Panc1 (cell line): Measurements from ENCODE around the gene EML6. TPM values are rescaled to one million over a fixed set of nuclear protein-coding genes. Genes with fewer than 3 reads are reported as not detected.

Source experiments
- ATAC-seq: fragments of 200-7000 bp; cut with Tn5 transposase; 2 replicates; pipeline ENCODE4 v1.9.1; 2020; ENCODE audit warnings: mild to moderate bottlenecking, moderate library complexity
- BruUV-seq: library from RNA; stranded (reverse); fragments of 400-500 nt; replicated peaks from 2 replicates; lab custom pipeline; 2021; lab: Mats Ljungman, UMichigan
- CTCF ChIA-PET: fragments of 300-600 bp; sonication (Branson Sonifier 250); formaldehyde crosslinking; loops from one replicate; lab custom pipeline; 2022; ENCODE audit warnings: antibody characterized with exemption; lab: Charles Lee
- POLR2A ChIA-PET: fragments of 300-600 bp; sonication (Branson Sonifier 250); formaldehyde crosslinking; loops from one replicate; lab custom pipeline; 2022; ENCODE audit warnings: antibody characterized with exemption; lab: Charles Lee
- DNase-seq: peaks from one replicate; pipeline ENCODE4 v3.0.0-alpha.2; 2010; ENCODE audit warnings: low read depth, low spot score
- H3K27ac ChIP-seq: 2 replicates; pipeline ENCODE4 v1.5.1; 2011; ENCODE audit warnings: mild to moderate bottlenecking, low read length, inconsistent platforms
- H3K27me3 ChIP-seq: fragments of 200-500 bp; sonication (Bioruptor generic); 2 replicates; pipeline ENCODE4 v1.6.0; 2014; ENCODE audit warnings: low read length, inconsistent platforms; ENCODE audit not compliant: control insufficient read depth, insufficient read depth
- H3K36me3 ChIP-seq: fragments of 200-500 bp; sonication (Bioruptor generic); 2 replicates; pipeline ENCODE4 v1.5.1; 2014; ENCODE audit warnings: inconsistent platforms, mild to moderate bottlenecking, low read length, moderate library complexity; ENCODE audit not compliant: control insufficient read depth, insufficient read depth
- H3K4me1 ChIP-seq: 2 replicates; pipeline ENCODE4 v1.5.1; 2011; ENCODE audit warnings: inconsistent platforms, mild to moderate bottlenecking, low read length, moderate library complexity; ENCODE audit not compliant: control insufficient read depth, insufficient read depth
- H3K4me3 ChIP-seq, 2 experiments: 2 replicates each; pipeline ENCODE4 v1.5.1; 2011 to 2012; ENCODE audit warnings: low read depth in 2 of 2, low read length in 2 of 2, mild to moderate bottlenecking in 2 of 2, inconsistent platforms in 1 of 2, moderate library complexity in 1 of 2
- H3K9me3 ChIP-seq: fragments of 200-500 bp; sonication (Bioruptor generic); 2 replicates; pipeline ENCODE4 v1.5.1; 2014; ENCODE audit warnings: low read depth, mild to moderate bottlenecking, inconsistent platforms, low read length, moderate library complexity; ENCODE audit not compliant: control insufficient read depth, insufficient read depth
- CTCF ChIP-seq: fragments of 450-650 bp; IDR thresholded peaks from 2 replicates; pipeline ENCODE4 v1.5.1; 2017; ENCODE audit warnings: mild to moderate bottlenecking
- POLR2AphosphoS5 ChIP-seq: IDR thresholded peaks from 2 replicates; pipeline ENCODE4 v1.6.1; 2012; ENCODE audit warnings: mild to moderate bottlenecking, low read depth, low read length, moderate library complexity
- REST ChIP-seq, 2 experiments: IDR thresholded peaks; 2 replicates each; pipeline ENCODE4 v1.6.1; 2011 to 2012; ENCODE audit warnings: low read depth in 2 of 2, control low read depth in 1 of 2, low read length in 1 of 2, mild to moderate bottlenecking in 1 of 2, moderate library complexity in 1 of 2; ENCODE audit not compliant: insufficient read depth in 1 of 2
- SIN3A ChIP-seq: IDR thresholded peaks from 2 replicates; pipeline ENCODE4 v1.6.1; 2012; ENCODE audit warnings: low read depth, mild to moderate bottlenecking, low read length, moderate library complexity, borderline replicate concordance; ENCODE audit not compliant: insufficient read depth
- TCF7L2 ChIP-seq: IDR thresholded peaks from 2 replicates; pipeline ENCODE4 v1.6.1; 2011; ENCODE audit warnings: mild to moderate bottlenecking, low read depth, low read length, inconsistent platforms
- in situ Hi-C: cut with HindIII; loops from 2 replicates; pipeline ENCODE4 v1.10.0; 2016; ENCODE audit warnings: low sequenced_read_pairs, low pct_unique_long_range_greater_than_20kb
- intact Hi-C: fragments of 100-400 bp; cut with micrococcal nuclease; formaldehyde crosslinking; loops from one replicate; pipeline ENCODE4 v1.10.0; 2022; ENCODE audit not compliant: unreplicated experiment
- total RNA-seq: library from RNA; stranded (reverse); gene quantifications from one replicate; pipeline ENCODE4 v1.2.1, GENCODE V29; 2021; ENCODE audit not compliant: unreplicated experiment

EML6 gene
- total RNA-seq, 1 experiment from 2014 or later = 6.3 TPM

GRCh38 chr2:54960164-54960563 lies 236.7 kb downstream of the EML6 start:
- peaks cover 33% of the 10 kb centered on the region for H3K4me1 ChIP-seq
- no peaks in the 10 kb centered on the region for H3K36me3 ChIP-seq
- no peak for TF ChIP-seq TCF7L2
- TF ChIP-seq CTCF = no peak
- no peak for TF ChIP-seq REST (IDR thresholded peaks at IDR 0.05; ENCODE audit: insufficient read depth in 1 of 2, low read depth in 2 of 2, low read length in 1 of 2)
- TF ChIP-seq SIN3A = no peak
- no peak for TF ChIP-seq POLR2AphosphoS5
- ATAC-seq (no peak), DNase-seq (no peak)
- H3K27me3 ChIP-seq = no peaks in the 10 kb centered on the region
- H3K9me3 ChIP-seq = no peaks in the 10 kb centered on the region
- no peak overlapping the region for H3K4me3 ChIP-seq
- ChIA-PET CTCF (no interaction called here), POLR2A (no interaction called here)
- no TSS peak for BruUV-seq
- H3K27ac ChIP-seq = peak overlapping the region; percentile 72
- in situ Hi-C loops = no loop called here
- intact Hi-C loops = no loop called here

GRCh38 chr2:54962511-54962910 lies 239.0 kb downstream of the EML6 start:
- in situ Hi-C loops = no loop called here
- no peak for DNase-seq
- TF ChIP-seq CTCF = no peak
- no peak for TF ChIP-seq REST (IDR thresholded peaks at IDR 0.05; ENCODE audit: insufficient read depth in 1 of 2, low read depth in 2 of 2, low read length in 1 of 2)
- no peak for TF ChIP-seq TCF7L2
- no peak for TF ChIP-seq POLR2AphosphoS5
- TF ChIP-seq SIN3A = no peak
- peaks cover 22% of the 10 kb centered on the region for H3K4me1 ChIP-seq
- CTCF ChIA-PET = no interaction called here
- intact Hi-C loops = no loop called here
- no peaks in the 10 kb centered on the region for H3K36me3 ChIP-seq
- no peak for ATAC-seq
- H3K27me3 ChIP-seq = no peaks in the 10 kb centered on the region
- H3K27ac ChIP-seq = peak overlapping the region; percentile 37
- BruUV-seq = no TSS peak
- no peaks in the 10 kb centered on the region for H3K9me3 ChIP-seq
- H3K4me3 ChIP-seq = no peak overlapping the region
- POLR2A ChIA-PET = no interaction called here
